Vagina (tissue), 2 donors: ENCODE results near the gene KAZALD1.

ENCODE experiments used
- CTCF ChIP-seq, 3 experiments: fragments of 450-650 bp in 2 of 3; fragments of 200-600 bp in 1 of 3; sonication (generic) in 1 of 3; IDR thresholded peaks; one replicate each; pipeline ENCODE4 v1.5.1; 2017 to 2019; ENCODE audit warnings: antibody characterized with exemption in 3 of 3, mild to moderate bottlenecking in 2 of 3, moderate library complexity in 2 of 3
- POLR2A ChIP-seq, 2 donors: fragments of 450-650 bp; IDR thresholded peaks; one replicate each; pipeline ENCODE4 v1.6.1; 2017; ENCODE audit warnings: antibody characterized with exemption in 2 of 2, mild to moderate bottlenecking in 2 of 2, moderate library complexity in 2 of 2

GRCh38 chr10:101101372-101101881 is 39.6 kb downstream of the KAZALD1 start:
- no peak for TF ChIP-seq CTCF (IDR thresholded peaks at IDR 0.05)
- TF ChIP-seq POLR2A (IDR thresholded peaks at IDR 0.05), result no peak
